BLaER1 (cell line): Measurements from ENCODE around the gene EGLN1.

Experiments used
- H3K27ac ChIP-seq: shearing (Covaris generic); formaldehyde crosslinking; 2 replicates; pipeline ENCODE4 v1.8.1; 2022
- H3K27me3 ChIP-seq: shearing (Covaris generic); formaldehyde crosslinking; 2 replicates; pipeline ENCODE4 v1.8.1; 2022
- H3K36me3 ChIP-seq: shearing (Covaris generic); formaldehyde crosslinking; 2 replicates; pipeline ENCODE4 v1.8.1; 2022
- H3K4me1 ChIP-seq: shearing (Covaris generic); formaldehyde crosslinking; 2 replicates; pipeline ENCODE4 v1.8.1; 2022
- H3K4me2 ChIP-seq: shearing (Covaris generic); formaldehyde crosslinking; 2 replicates; pipeline ENCODE4 v1.8.1; 2022
- H3K4me3 ChIP-seq: shearing (Covaris generic); formaldehyde crosslinking; 2 replicates; pipeline ENCODE4 v1.8.1; 2022
- H3K9ac ChIP-seq: shearing (Covaris generic); formaldehyde crosslinking; 2 replicates; pipeline ENCODE4 v1.8.1; 2022
- H3K9me3 ChIP-seq: shearing (Covaris generic); formaldehyde crosslinking; 2 replicates; pipeline ENCODE4 v1.8.1; 2022
- H4K20me1 ChIP-seq: shearing (Covaris generic); formaldehyde crosslinking; 2 replicates; pipeline ENCODE4 v1.8.1; 2022
- Cebpa-rat ChIP-seq: shearing (Covaris generic); IDR thresholded peaks from 2 replicates; pipeline ENCODE4 v1.8.1; 2022

EGLN1 gene

DNA sequence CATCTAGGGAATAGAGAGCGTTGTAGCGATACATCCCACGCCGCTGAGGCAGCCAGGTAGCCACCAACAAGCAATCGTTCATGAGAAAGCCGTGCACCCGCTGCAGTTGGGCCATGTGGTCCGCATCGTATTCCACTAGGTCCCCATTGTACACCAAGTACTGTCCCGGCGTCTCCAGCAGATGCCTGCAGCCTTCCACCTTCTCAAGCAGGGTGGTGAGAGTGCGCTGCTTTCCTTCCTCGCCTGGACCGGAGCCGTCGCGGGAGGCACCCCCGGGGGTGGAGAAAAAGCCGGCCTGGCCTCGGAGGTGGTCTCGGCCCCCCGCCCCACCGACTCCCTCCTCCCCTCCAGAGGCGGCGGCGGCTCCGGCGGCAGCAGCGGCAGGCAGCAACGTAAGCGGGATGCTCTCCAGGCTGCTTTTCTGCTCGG is 85.0 kb downstream of the EGLN1 start:
- Histone ChIP-seq H3K27ac (peak overlapping the region; percentile 91), H3K36me3 (peaks cover 17% of the 10 kb centered on the region)
- no peak for TF ChIP-seq Cebpa-rat

DNA sequence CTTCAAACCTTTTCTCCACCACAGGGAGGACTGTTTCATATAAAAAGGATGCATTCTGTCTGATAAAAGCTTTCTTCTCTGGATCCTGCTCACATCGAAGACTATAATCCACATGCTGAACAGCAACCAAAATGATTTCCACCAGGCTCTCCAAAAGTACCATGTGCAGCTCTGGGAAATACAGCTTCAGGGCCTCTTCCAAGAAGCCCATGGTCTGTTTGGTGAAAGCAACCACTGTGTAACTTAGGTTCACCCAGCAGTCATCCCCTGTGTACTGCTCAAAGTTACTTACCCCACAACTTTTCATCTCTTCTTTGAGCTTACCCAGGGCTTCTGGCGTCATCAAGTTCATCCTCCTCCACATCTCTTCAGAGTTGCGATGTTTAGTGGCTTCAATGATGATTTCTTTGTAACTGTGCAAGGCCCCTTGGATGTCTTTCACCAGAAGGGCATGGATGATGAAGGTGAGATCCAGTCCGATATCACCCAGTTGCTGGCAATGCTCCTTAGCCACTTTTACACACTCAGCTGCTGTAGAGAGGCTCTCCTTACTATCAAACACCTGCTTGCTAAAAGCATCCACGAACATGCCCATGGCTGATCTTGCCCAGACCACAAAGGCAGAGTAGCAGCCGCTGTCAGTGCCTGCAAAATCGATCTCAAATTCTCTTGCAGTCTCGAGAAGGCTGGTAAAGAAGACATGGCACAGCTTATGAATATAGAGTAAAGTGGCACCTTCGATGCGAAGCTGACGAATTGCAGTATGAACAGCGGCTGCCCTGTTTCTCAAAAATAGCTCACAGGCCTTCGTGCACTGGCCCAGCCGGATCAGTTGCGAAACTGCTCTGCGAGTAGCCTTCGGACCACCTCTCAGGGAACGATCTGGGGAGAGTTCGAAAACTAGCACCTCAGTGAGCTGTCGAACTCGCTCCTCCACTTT is 86.2 kb downstream of the EGLN1 start:
- H3K27ac ChIP-seq = 0 out of 2 replicates have a peak overlapping the region, but pooled peaks have one; percentile 18

More for the DNA sequence above, 85.0 kb downstream of the EGLN1 start:
- H3K4me1 ChIP-seq = peaks cover 61% of the 10 kb centered on the region
- H3K4me2 ChIP-seq = peak overlapping the region; percentile 99
- H3K9me3 ChIP-seq = no peaks in the 10 kb centered on the region
- H4K20me1 ChIP-seq = peaks cover 57% of the 10 kb centered on the region
- peak overlapping the region; percentile 97 for H3K4me3 ChIP-seq
- H3K9ac ChIP-seq = peak overlapping the region; percentile 92
- H3K27me3 ChIP-seq = no peaks in the 10 kb centered on the region

DNA sequence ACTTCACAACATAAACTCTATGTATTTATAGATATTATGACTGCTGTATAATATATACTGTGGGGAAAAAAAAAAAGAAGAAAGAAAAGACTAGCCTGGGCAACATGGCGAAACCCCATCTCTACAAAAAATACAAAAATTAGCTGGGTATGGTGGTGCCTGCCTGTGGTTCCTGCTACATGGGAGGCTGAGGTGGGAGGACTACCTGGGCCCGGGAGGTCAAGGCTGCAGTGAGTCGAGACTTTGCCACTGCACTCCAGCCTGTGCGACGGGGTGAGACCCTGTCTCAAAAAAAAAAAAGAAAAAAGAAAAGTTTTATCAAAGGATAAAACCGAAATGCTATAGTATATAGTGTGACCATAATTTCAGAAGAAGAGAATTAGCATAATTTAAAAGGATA is 87.1 kb downstream of the EGLN1 start:
- Histone ChIP-seq H4K20me1 (peaks cover 68% of the 10 kb centered on the region), H3K4me3 (peak overlapping the region; percentile 97), H3K9ac (peak overlapping the region; percentile 36), H3K27ac (no peak overlapping the region), H3K9me3 (no peaks in the 10 kb centered on the region), H3K4me1 (peaks cover 55% of the 10 kb centered on the region), H3K4me2 (peak overlapping the region; percentile 99), H3K27me3 (no peaks in the 10 kb centered on the region), H3K36me3 (0 out of 2 replicates have a peak, but pooled peaks cover 4% of the 10 kb centered on the region)
- no peak for TF ChIP-seq Cebpa-rat

More for the DNA sequence above, 86.2 kb downstream of the EGLN1 start:
- Histone ChIP-seq H4K20me1 (peaks cover 64% of the 10 kb centered on the region), H3K4me3 (peak overlapping the region; percentile 97), H3K9me3 (no peaks in the 10 kb centered on the region), H3K36me3 (peaks cover 10% of the 10 kb centered on the region; the same call in 1 of the 2 replicates), H3K9ac (peak overlapping the region; percentile 92), H3K4me1 (peaks cover 61% of the 10 kb centered on the region), H3K27me3 (no peaks in the 10 kb centered on the region), H3K4me2 (peak overlapping the region; percentile 99)
- no peak for TF ChIP-seq Cebpa-rat

DNA sequence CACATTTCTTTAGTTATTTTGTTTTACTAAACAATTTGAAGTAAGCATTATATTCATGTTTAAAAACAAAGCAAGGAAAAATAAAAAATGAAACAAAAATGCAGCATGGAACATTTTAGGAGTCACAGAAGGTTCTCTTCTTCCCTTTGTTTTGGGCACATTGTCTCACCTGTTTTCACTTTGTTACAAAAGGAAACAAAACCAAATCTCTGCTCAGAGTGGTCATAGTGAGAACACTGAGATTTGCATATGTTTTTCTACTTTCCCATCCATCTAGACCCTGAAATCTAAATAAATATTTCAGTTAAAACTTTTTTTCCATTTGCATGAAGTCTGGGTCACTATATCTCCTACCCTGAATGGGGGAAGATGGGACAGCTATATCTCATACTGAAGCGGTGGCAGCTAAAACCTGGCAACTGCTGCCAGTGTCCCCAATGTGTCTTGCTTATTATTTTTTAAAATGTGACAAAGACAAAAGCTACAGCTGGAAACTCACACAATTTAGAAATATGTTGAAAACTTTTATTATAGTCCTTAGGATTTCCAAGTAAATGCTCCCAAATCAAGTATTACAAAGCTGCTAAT is 87.9 kb downstream of the EGLN1 start:
- H3K9ac ChIP-seq = peak overlapping the region; percentile 36
- TF ChIP-seq Cebpa-rat = no peak
- peak overlapping the region; percentile 97 for H3K4me3 ChIP-seq

DNA sequence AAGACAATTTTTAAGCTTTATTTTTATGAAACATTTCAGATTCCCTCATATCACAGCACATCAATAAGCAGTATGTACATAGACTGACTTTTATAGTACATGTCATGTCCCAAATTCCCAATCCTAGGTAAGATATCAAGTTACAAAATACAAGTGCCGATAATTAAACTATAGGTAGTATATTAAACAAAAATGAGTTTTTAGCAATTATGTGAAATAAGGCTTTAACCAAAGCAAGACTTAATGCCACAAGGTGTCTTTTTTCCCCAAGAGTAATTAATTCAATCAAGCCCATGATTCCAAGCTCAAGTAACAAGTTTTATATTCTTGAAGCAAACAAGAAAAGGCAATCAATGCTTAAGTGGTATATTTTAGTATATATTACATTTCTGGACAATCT is 89.3 kb downstream of the EGLN1 start:
- no peak overlapping the region for H3K4me3 ChIP-seq
- peaks cover 43% of the 10 kb centered on the region for H3K4me1 ChIP-seq
- H3K9me3 ChIP-seq = no peaks in the 10 kb centered on the region
- no peak for TF ChIP-seq Cebpa-rat
- peak overlapping the region; percentile 99 for H3K4me2 ChIP-seq
- H3K27me3 ChIP-seq = no peaks in the 10 kb centered on the region
- H3K27ac ChIP-seq = no peak overlapping the region
- H3K36me3 ChIP-seq = 0 out of 2 replicates have a peak, but pooled peaks cover 4% of the 10 kb centered on the region
- H4K20me1 ChIP-seq = peaks cover 62% of the 10 kb centered on the region
- no peak overlapping the region for H3K9ac ChIP-seq

More for the DNA sequence above, 87.9 kb downstream of the EGLN1 start:
- Histone ChIP-seq H3K27ac (no peak overlapping the region), H4K20me1 (peaks cover 63% of the 10 kb centered on the region), H3K4me2 (peak overlapping the region; percentile 99), H3K9me3 (no peaks in the 10 kb centered on the region), H3K27me3 (no peaks in the 10 kb centered on the region), H3K4me1 (peaks cover 47% of the 10 kb centered on the region), H3K36me3 (0 out of 2 replicates have a peak, but pooled peaks cover 4% of the 10 kb centered on the region)

DNA sequence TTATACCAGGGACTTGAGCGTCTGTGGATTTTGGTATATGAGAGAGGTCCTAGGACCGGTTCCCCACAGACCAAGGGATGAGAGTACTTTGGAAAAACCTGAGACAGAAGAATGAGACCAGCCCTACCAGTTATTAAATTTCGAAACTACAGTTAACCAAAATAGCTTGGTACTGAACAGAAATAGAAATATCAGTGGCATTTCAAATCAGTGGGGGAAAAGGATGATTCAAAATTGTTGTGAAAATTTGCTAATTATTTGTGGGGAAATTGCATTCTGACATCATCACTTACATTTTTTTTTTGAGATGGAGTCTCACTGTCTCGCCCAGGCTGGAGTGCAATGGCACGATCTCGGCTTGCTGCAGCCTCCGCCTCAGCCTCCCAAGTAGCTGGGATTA is 92.6 kb downstream of the EGLN1 start:
- peaks cover 19% of the 10 kb centered on the region for H3K4me1 ChIP-seq
- no peak for TF ChIP-seq Cebpa-rat
- H3K9ac ChIP-seq = no peak overlapping the region
- H3K27ac ChIP-seq = no peak overlapping the region
- no peaks in the 10 kb centered on the region for H3K27me3 ChIP-seq
- 0 out of 2 replicates have a peak, but pooled peaks cover 4% of the 10 kb centered on the region for H3K36me3 ChIP-seq
- H4K20me1 ChIP-seq = peaks cover 31% of the 10 kb centered on the region
- no peaks in the 10 kb centered on the region for H3K9me3 ChIP-seq
- no peak overlapping the region for H3K4me3 ChIP-seq
- no peak overlapping the region for H3K4me2 ChIP-seq

DNA sequence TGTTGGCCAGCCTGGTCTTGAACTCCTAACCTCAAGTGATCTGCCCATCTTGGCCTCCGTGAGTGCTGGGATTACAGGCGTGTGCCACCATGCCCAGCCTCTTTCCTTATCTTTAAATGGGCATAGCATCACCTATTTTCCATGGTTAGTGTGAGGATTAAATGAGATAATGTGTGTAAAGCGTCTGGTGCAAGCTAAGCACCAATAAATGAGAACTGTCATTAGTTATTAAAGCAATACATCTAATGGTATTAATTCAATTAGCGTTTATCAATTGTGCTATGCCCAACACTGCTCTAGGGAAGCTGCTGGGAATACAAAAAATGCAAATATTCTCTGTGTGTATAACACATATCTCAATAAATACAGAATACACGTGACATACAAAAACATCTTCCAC is 94.5 kb downstream of the EGLN1 start:
- no peaks in the 10 kb centered on the region for H3K27me3 ChIP-seq
- H3K4me2 ChIP-seq = no peak overlapping the region
- no peak overlapping the region for H3K27ac ChIP-seq
- H3K4me3 ChIP-seq = no peak overlapping the region
- H3K4me1 ChIP-seq = peaks cover under 1% of the 10 kb centered on the region; the same call in 1 of the 2 replicates
- no peak overlapping the region for H3K9ac ChIP-seq
- TF ChIP-seq Cebpa-rat = no peak
- peaks cover 12% of the 10 kb centered on the region; the same call in 1 of the 2 replicates for H4K20me1 ChIP-seq
- H3K36me3 ChIP-seq = 0 out of 2 replicates have a peak, but pooled peaks cover 4% of the 10 kb centered on the region
- no peaks in the 10 kb centered on the region for H3K9me3 ChIP-seq

DNA sequence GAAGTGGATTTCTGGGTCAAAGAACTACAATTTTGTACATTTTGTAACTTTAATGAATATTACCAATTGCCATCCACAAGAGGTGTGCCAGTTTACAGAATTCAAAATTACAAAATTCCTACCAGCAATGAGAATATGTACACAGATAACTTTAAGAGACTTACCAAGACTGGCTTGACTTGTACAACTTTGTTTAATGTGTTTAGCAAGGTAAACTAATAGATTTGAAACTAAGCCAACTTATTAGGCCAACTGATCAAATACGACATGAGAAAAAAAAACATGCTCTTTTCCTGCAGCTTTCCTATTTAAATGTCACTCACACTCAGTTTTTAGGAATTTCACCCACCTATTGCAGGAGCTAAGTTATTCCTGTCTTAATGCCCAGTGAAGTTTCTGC is 95.8 kb downstream of the EGLN1 start:
- Histone ChIP-seq H3K27ac (no peak overlapping the region), H3K9me3 (no peaks in the 10 kb centered on the region), H3K4me1 (no peaks in the 10 kb centered on the region), H3K36me3 (no peaks in the 10 kb centered on the region), H3K27me3 (no peaks in the 10 kb centered on the region), H3K4me2 (no peak overlapping the region), H4K20me1 (0 out of 2 replicates have a peak, but pooled peaks cover 8% of the 10 kb centered on the region), H3K4me3 (no peak overlapping the region), H3K9ac (no peak overlapping the region)
- TF ChIP-seq Cebpa-rat = no peak

DNA sequence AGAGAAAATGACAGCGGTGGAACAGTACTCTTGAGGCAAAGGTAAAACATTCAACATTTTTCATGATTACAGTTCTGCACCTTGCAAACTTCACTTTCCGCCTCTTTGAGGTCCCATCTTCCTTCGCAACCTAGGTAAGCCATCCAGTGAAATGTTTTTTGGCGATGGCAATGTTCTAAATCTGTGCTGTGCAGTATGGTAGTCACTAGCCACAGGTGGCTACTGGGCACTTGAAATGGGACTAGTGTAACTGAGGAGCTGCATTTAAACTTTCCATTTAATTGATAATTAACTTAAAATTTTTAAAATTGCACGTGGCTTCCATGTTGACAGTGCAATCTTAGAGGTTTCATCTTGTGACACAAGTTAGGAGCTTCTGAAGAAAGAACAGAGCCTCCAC is 97.4 kb downstream of the EGLN1 start:
- H3K27me3 ChIP-seq = no peaks in the 10 kb centered on the region
- no peak overlapping the region for H3K4me3 ChIP-seq
- H3K9ac ChIP-seq = no peak overlapping the region
- H3K4me2 ChIP-seq = no peak overlapping the region
- H3K9me3 ChIP-seq = no peaks in the 10 kb centered on the region
- H3K4me1 ChIP-seq = no peaks in the 10 kb centered on the region
- no peak for TF ChIP-seq Cebpa-rat
- no peaks in the 10 kb centered on the region for H3K36me3 ChIP-seq
- no peaks in the 10 kb centered on the region for H4K20me1 ChIP-seq
- no peak overlapping the region for H3K27ac ChIP-seq
